Lower leg skin (tissue), 3 donors: ENCODE data around the gene ROR2.

ENCODE experiments used
- CTCF ChIP-seq, 3 donors: fragments of 450-650 bp; IDR thresholded peaks; one replicate each; pipeline ENCODE4 v1.5.1; 2016; ENCODE audit warnings: antibody characterized with exemption in 3 of 3, mild to moderate bottlenecking in 3 of 3, moderate library complexity in 2 of 3
- POLR2A ChIP-seq, 2 donors: fragments of 450-650 bp; IDR thresholded peaks; one replicate each; pipeline ENCODE4 v1.6.1; 2016 to 2017; ENCODE audit warnings: antibody characterized with exemption in 2 of 2, mild to moderate bottlenecking in 1 of 2, moderate library complexity in 1 of 2

- no peak for TF ChIP-seq POLR2A (IDR thresholded peaks at IDR 0.05)
- no peak for TF ChIP-seq CTCF (IDR thresholded peaks at IDR 0.05)
Measured at GRCh38 chr9:91879231-91879630, 70.8 kb downstream of the ROR2 start.
